ENCODE measurements around the gene LIN28B. TPM values are rescaled to one million over a fixed set of nuclear protein-coding genes. Genes with fewer than 3 reads are reported as not detected.

LIN28B gene
- total and polyA plus RNA-seq, 2 experiments from 2014 or later: 35.3 to 96.4 TPM

DNA sequence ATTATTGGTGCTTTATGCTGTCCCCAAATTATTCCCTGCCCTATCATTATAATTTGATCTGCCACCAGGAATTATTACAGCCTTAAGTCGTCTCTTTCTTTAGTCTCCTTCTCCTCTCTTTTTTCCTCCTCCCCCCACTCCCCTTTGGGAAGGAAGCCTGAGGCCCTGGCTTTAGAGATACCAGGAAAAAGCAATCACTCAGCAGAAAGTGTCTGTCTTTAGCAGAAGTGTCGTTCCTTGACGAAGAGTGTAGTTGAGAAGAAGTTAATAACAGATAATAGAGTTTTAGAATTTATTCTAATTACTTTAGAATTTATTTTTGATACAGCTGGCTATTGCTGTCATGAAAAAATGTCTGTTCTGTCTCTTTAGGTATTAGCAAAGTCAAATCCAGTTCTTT lies 16.5 kb downstream of the LIN28B start:
- Histone ChIP-seq H3K79me2 (replicated peaks; ENCODE audit: insufficient read depth) (peaks cover 97% of the 10 kb centered on the region), H3K4me1 (ENCODE audit: insufficient read depth) (peaks cover 54% of the 10 kb centered on the region), H3K27ac (ENCODE audit: low read depth) (no peak overlapping the region), H3K9me2 (ENCODE audit: insufficient read depth) (no peaks in the 10 kb centered on the region), H3K27me3 (ENCODE audit: insufficient read depth) (no peaks in the 10 kb centered on the region), H3F3A (replicated peaks; ENCODE audit: low read depth) (no peaks in the 10 kb centered on the region), H3K36me3 (ENCODE audit: insufficient read depth) (0 out of 2 replicates have a peak, but pooled peaks cover 3% of the 10 kb centered on the region), H4K20me1 (replicated peaks; ENCODE audit: insufficient read depth) (no peaks in the 10 kb centered on the region), H2AFZ (no peak overlapping the region), H3K4me3 (no peak overlapping the region), H3K4me2 (no peak overlapping the region)
- Mint-ChIP-seq H3K27me3 (ENCODE audit: insufficient read depth, low read depth, poor library complexity) (no peaks in the 10 kb centered on the region), H3K9me3 (no peaks in the 10 kb centered on the region), H3K27ac (peak overlapping the region; percentile 66; the same call in 1 of the 2 replicates), H3K36me3 (ENCODE audit: low read depth) (peaks cover 44% of the 10 kb centered on the region), H3K4me3 (no peak overlapping the region), H3K4me1 (peaks cover 39% of the 10 kb centered on the region)
- DNase-seq (ENCODE audit: low spot score) (no peak), ATAC-seq (peak; percentile 19; the same call in 1 of the 3 replicates)
- TF ChIP-seq, protein P1, sequence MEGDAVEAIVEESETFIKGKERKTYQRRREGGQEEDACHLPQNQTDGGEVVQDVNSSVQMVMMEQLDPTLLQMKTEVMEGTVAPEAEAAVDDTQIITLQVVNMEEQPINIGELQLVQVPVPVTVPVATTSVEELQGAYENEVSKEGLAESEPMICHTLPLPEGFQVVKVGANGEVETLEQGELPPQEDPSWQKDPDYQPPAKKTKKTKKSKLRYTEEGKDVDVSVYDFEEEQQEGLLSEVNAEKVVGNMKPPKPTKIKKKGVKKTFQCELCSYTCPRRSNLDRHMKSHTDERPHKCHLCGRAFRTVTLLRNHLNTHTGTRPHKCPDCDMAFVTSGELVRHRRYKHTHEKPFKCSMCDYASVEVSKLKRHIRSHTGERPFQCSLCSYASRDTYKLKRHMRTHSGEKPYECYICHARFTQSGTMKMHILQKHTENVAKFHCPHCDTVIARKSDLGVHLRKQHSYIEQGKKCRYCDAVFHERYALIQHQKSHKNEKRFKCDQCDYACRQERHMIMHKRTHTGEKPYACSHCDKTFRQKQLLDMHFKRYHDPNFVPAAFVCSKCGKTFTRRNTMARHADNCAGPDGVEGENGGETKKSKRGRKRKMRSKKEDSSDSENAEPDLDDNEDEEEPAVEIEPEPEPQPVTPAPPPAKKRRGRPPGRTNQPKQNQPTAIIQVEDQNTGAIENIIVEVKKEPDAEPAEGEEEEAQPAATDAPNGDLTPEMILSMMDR (conservative IDR thresholded peaks at IDR 0.05; ENCODE audit: low read depth in 2 of 2): no peak
- TF ChIP-seq STAT1 (IDR thresholded peaks at IDR 0.05; ENCODE audit: unreplicated experiment): no peak
- TF ChIP-seq ZNF331 (CRISPR knock-in tag; IDR thresholded peaks at IDR 0.05; ENCODE audit: low read depth): no peak
- TF ChIP-seq EZH2 (IDR thresholded peaks at IDR 0.05; ENCODE audit: low read depth, unreplicated experiment): no peak

DNA sequence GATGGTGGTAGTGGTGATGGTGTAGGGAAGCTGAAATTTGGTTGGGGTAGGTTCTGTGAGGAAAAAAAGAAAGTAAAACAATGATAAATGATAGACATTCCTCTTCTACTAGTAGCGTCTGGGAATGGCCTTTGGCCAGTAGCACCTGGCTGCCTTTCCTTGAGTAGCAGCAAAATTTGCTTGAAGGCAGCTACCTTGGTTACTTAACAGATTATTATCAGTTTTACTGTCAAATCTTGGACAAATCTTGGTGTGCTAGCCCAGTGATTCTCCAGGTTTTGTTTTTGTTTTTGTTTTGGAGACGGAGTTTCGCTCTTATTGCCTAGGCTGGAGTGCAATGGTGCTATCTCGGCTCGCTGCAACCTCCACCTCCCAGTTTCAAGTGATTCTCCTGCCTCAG lies 26.4 kb downstream of the LIN28B start:
- H3K9me3 Mint-ChIP-seq: no peaks in the 10 kb centered on the region; the same call in 2 of the 3 replicates
- H3K27ac ChIP-seq (ENCODE audit: low read depth): no peak overlapping the region
- DNase-seq (ENCODE audit: low spot score) (no peak), ATAC-seq (no peak)
- peaks cover 9% of the 10 kb centered on the region for H3K27me3 Mint-ChIP-seq (ENCODE audit: insufficient read depth, low read depth, poor library complexity)
- no peaks in the 10 kb centered on the region for H3F3A ChIP-seq (replicated peaks; ENCODE audit: low read depth)
- H3K4me2 ChIP-seq: no peak overlapping the region
- peaks cover 3% of the 10 kb centered on the region for H4K20me1 ChIP-seq (replicated peaks; ENCODE audit: insufficient read depth)
- no peak overlapping the region for H3K27ac Mint-ChIP-seq
- H3K27me3 ChIP-seq (ENCODE audit: insufficient read depth): no peaks in the 10 kb centered on the region
- H3K9me2 ChIP-seq (ENCODE audit: insufficient read depth): no peaks in the 10 kb centered on the region
- no peak overlapping the region for H3K4me3 ChIP-seq
- peaks cover 48% of the 10 kb centered on the region for H3K36me3 Mint-ChIP-seq (ENCODE audit: low read depth)
- H3K4me1 Mint-ChIP-seq: peaks cover 35% of the 10 kb centered on the region
- no peaks in the 10 kb centered on the region for H3K36me3 ChIP-seq (ENCODE audit: insufficient read depth)
- H3K79me2 ChIP-seq (replicated peaks; ENCODE audit: insufficient read depth): peaks cover 99% of the 10 kb centered on the region
- no peak overlapping the region for H2AFZ ChIP-seq
- no peak overlapping the region for H3K4me3 Mint-ChIP-seq
- H3K4me1 ChIP-seq (ENCODE audit: insufficient read depth): peaks cover 3% of the 10 kb centered on the region; the same call in 1 of the 2 replicates
- TF ChIP-seq, protein P1 (conservative IDR thresholded peaks at IDR 0.05; ENCODE audit: low read depth in 2 of 2): no peak
- TF ChIP-seq CREB1 (CRISPR knock-in tag; IDR thresholded peaks at IDR 0.05; ENCODE audit: low read depth) (no peak), ZNF114 (CRISPR knock-in tag; IDR thresholded peaks at IDR 0.05) (no peak), POLR2AphosphoS5 (IDR thresholded peaks at IDR 0.05; ENCODE audit: low read depth) (no peak), JUNB (IDR thresholded peaks at IDR 0.05; ENCODE audit: unreplicated experiment) (no peak), ZNF331 (CRISPR knock-in tag; IDR thresholded peaks at IDR 0.05; ENCODE audit: low read depth) (no peak), NANOG (IDR thresholded peaks at IDR 0.05; ENCODE audit: borderline replicate concordance) (no peak), EZH2phosphoT487 (IDR thresholded peaks at IDR 0.05; ENCODE audit: unreplicated experiment) (no peak), EZH2 (IDR thresholded peaks at IDR 0.05; ENCODE audit: low read depth, unreplicated experiment) (no peak), STAT1 (IDR thresholded peaks at IDR 0.05; ENCODE audit: unreplicated experiment) (no peak)
- TF ChIP-seq, protein P2, sequence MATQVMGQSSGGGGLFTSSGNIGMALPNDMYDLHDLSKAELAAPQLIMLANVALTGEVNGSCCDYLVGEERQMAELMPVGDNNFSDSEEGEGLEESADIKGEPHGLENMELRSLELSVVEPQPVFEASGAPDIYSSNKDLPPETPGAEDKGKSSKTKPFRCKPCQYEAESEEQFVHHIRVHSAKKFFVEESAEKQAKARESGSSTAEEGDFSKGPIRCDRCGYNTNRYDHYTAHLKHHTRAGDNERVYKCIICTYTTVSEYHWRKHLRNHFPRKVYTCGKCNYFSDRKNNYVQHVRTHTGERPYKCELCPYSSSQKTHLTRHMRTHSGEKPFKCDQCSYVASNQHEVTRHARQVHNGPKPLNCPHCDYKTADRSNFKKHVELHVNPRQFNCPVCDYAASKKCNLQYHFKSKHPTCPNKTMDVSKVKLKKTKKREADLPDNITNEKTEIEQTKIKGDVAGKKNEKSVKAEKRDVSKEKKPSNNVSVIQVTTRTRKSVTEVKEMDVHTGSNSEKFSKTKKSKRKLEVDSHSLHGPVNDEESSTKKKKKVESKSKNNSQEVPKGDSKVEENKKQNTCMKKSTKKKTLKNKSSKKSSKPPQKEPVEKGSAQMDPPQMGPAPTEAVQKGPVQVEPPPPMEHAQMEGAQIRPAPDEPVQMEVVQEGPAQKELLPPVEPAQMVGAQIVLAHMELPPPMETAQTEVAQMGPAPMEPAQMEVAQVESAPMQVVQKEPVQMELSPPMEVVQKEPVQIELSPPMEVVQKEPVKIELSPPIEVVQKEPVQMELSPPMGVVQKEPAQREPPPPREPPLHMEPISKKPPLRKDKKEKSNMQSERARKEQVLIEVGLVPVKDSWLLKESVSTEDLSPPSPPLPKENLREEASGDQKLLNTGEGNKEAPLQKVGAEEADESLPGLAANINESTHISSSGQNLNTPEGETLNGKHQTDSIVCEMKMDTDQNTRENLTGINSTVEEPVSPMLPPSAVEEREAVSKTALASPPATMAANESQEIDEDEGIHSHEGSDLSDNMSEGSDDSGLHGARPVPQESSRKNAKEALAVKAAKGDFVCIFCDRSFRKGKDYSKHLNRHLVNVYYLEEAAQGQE (IDR thresholded peaks at IDR 0.05; ENCODE audit: unreplicated experiment): no peak
- TF ChIP-seq, protein P3, sequence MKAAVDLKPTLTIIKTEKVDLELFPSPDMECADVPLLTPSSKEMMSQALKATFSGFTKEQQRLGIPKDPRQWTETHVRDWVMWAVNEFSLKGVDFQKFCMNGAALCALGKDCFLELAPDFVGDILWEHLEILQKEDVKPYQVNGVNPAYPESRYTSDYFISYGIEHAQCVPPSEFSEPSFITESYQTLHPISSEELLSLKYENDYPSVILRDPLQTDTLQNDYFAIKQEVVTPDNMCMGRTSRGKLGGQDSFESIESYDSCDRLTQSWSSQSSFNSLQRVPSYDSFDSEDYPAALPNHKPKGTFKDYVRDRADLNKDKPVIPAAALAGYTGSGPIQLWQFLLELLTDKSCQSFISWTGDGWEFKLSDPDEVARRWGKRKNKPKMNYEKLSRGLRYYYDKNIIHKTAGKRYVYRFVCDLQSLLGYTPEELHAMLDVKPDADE (IDR thresholded peaks at IDR 0.05): no peak
